ENCODE results near the gene SPATA24. TPM values are rescaled to one million over a fixed set of nuclear protein-coding genes. Genes with fewer than 3 reads are reported as not detected.

Gene SPATA24
- total and polyA plus RNA-seq, 10 donors, result 2.1 to 9.5 (median 4.3) TPM

GRCh38 chr5:139369181-139369580, 34.7 kb downstream of the SPATA24 start:
- no peak overlapping the region for H3K4me3 ChIP-seq
- no peaks in the 10 kb centered on the region for H3K27me3 ChIP-seq (replicated peaks in 1 of 7)
- TF ChIP-seq, protein P1, sequence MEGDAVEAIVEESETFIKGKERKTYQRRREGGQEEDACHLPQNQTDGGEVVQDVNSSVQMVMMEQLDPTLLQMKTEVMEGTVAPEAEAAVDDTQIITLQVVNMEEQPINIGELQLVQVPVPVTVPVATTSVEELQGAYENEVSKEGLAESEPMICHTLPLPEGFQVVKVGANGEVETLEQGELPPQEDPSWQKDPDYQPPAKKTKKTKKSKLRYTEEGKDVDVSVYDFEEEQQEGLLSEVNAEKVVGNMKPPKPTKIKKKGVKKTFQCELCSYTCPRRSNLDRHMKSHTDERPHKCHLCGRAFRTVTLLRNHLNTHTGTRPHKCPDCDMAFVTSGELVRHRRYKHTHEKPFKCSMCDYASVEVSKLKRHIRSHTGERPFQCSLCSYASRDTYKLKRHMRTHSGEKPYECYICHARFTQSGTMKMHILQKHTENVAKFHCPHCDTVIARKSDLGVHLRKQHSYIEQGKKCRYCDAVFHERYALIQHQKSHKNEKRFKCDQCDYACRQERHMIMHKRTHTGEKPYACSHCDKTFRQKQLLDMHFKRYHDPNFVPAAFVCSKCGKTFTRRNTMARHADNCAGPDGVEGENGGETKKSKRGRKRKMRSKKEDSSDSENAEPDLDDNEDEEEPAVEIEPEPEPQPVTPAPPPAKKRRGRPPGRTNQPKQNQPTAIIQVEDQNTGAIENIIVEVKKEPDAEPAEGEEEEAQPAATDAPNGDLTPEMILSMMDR (IDR thresholded peaks at IDR 0.05 in 8 of 11, conservative IDR thresholded peaks at IDR 0.05 in 3 of 11), result no peak
- no peak for TF ChIP-seq POLR2AphosphoS5 (IDR thresholded peaks at IDR 0.05)
- no peak for TF ChIP-seq POLR2A (IDR thresholded peaks at IDR 0.05)
- intact Hi-C loops (cut with DNase I; ENCODE audit: low total_unique reads), result no loop called here
- 88 to 100% (median 96%) methylated on average over 1 of the region's 1 CpG for WGBS, 5 donors
- no peak for DNase-seq
- no peaks in the 10 kb centered on the region for H3K9me3 ChIP-seq
- peaks cover 0 to 10% (median 0%) of the 10 kb centered on the region in 6 donors for H3K4me1 ChIP-seq
- peaks cover 0 to 99% (median 64%) of the 10 kb centered on the region in 6 donors for H3K36me3 ChIP-seq
- H3K27ac ChIP-seq, result no peak overlapping the region

DNA sequence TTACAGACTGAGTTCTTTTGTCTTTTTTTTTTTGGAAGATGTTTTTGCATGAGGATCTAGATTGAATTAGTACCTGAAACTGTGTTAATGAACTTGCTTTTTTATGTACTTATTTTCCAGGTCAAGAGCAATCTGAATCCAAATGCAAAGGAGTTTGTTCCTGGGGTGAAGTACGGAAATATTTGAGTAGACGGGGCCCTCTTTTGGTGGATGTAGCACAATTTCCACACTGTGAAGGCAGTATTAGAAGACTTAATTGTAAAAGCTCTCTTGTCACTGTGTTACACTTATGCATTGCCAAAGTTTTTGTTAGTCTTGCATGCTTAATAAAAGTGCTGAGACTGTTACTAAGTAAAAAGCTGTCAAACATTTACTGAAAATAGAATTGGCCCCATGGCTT, 35.3 kb downstream of the SPATA24 start:
- 79 to 85% (median 83%) methylated on average over 2 of the region's 2 CpGs for WGBS, 5 donors
- intact Hi-C loops (cut with DNase I; ENCODE audit: low total_unique reads), result no loop called here
- Histone ChIP-seq H3K9me3 (no peaks in the 10 kb centered on the region), H3K36me3 (peaks cover 0 to 100% (median 70%) of the 10 kb centered on the region in 6 donors), H3K4me3 (no peak overlapping the region), H3K4me1 (peaks cover 0 to 10% (median 0%) of the 10 kb centered on the region in 6 donors), H3K27ac (no peak overlapping the region), H3K27me3 (replicated peaks in 1 of 7) (no peaks in the 10 kb centered on the region)
- TF ChIP-seq POLR2AphosphoS5 (IDR thresholded peaks at IDR 0.05), result no peak
- TF ChIP-seq, protein P1 (IDR thresholded peaks at IDR 0.05 in 8 of 11, conservative IDR thresholded peaks at IDR 0.05 in 3 of 11), result no peak
- no peak for TF ChIP-seq POLR2A (IDR thresholded peaks at IDR 0.05)
- no peak for DNase-seq

- Histone ChIP-seq H3K27ac (no peak overlapping the region), H3K36me3 (peaks cover 0 to 86% (median 55%) of the 10 kb centered on the region in 6 donors), H3K4me3 (no peak overlapping the region), H3K27me3 (replicated peaks in 1 of 7) (no peaks in the 10 kb centered on the region), H3K4me1 (peaks cover 0 to 18% (median 0%) of the 10 kb centered on the region in 6 donors), H3K9me3 (no peaks in the 10 kb centered on the region)
- DNase-seq, result no peak
- no peak for TF ChIP-seq POLR2AphosphoS5 (IDR thresholded peaks at IDR 0.05)
- TF ChIP-seq, protein P1 (IDR thresholded peaks at IDR 0.05 in 8 of 11, conservative IDR thresholded peaks at IDR 0.05 in 3 of 11), result no peak
- no peak for TF ChIP-seq POLR2A (IDR thresholded peaks at IDR 0.05)
- intact Hi-C loops (cut with DNase I; ENCODE audit: low total_unique reads), result no loop called here
- WGBS, 5 donors, result 79 to 92% (median 86%) methylated on average over 2 of the region's 2 CpGs
Observed at GRCh38 chr5:139364466-139364865, 39.4 kb downstream of the SPATA24 start.

DNA sequence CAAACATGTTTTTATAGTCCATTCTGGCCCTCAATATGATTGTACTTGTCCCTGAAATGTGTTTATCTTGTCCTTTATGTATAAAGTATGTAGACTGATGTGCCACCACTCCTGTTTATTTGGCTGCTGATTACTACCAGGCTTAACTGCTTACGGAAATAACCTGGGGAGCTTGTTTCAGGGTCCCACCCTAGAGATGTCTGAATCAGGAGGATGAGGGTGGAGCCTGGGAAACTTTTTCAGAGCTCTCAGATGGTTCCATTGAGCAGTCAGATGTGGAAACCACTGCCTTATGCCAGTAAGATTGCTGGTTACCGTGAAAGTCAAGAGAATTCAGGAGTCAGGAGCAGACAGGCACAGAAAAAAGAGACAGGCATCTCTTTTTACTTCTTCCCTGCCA, 40.0 kb downstream of the SPATA24 start:
- WGBS, 5 donors, result 69 to 90% (median 82%) methylated on average over 2 of the region's 2 CpGs
- intact Hi-C loops (cut with DNase I; ENCODE audit: low total_unique reads), result no loop called here
- no peak for TF ChIP-seq POLR2A (IDR thresholded peaks at IDR 0.05)
- TF ChIP-seq, protein P1 (IDR thresholded peaks at IDR 0.05 in 8 of 11, conservative IDR thresholded peaks at IDR 0.05 in 3 of 11), result no peak
- no peak for TF ChIP-seq POLR2AphosphoS5 (IDR thresholded peaks at IDR 0.05)
- Histone ChIP-seq H3K9me3 (no peaks in the 10 kb centered on the region), H3K27ac (peak overlapping the region in 1 of 8 donors; percentile 5), H3K4me3 (no peak overlapping the region), H3K4me1 (peaks cover 0 to 23% (median 2%) of the 10 kb centered on the region in 6 donors), H3K36me3 (peaks cover 0 to 83% (median 53%) of the 10 kb centered on the region in 6 donors), H3K27me3 (replicated peaks in 1 of 7) (no peaks in the 10 kb centered on the region)
- no peak for DNase-seq
